ENCODE measurements around the gene CPXM2.
"Not testable (repeated sequence)": the region's sequence is repeated elsewhere in the genome, so short reads cannot be mapped to it uniquely, and the experiment has no call there.

The CPXM2 gene

GRCh38 chr10:123747426-123747825, 144.2 kb downstream of the CPXM2 start:
- DNase-seq (ENCODE audit: low read depth in 3 of 3, low spot score in 1 of 3) = no peak

GRCh38 chr10:123746942-123747341, 144.7 kb downstream of the CPXM2 start:
- DNase-seq (ENCODE audit: low read depth in 3 of 3, low spot score in 1 of 3) = no peak

GRCh38 chr10:123746520-123746919, 145.1 kb downstream of the CPXM2 start:
- DNase-seq (ENCODE audit: low read depth in 3 of 3, low spot score in 1 of 3) = no peak

- no peak for DNase-seq (ENCODE audit: low read depth in 3 of 3, low spot score in 1 of 3)
Measured at GRCh38 chr10:123746061-123746460, 145.5 kb downstream of the CPXM2 start.

DNA sequence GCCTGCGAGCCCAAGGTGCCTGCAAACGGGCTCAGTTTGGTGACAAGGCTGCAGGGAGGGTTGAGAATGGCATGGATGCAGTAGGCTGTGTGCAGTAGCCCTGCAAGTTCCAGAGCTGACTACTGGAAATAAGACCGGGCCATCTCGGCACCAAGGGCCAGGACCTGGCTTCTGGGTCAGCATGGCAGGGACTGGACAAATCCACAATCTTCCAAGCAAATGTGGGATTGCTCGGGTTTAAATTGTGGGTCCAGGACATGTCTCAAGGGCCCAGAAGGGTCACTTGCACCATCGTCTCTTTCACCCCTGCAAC, 147.4 kb downstream of the CPXM2 start:
- DNase-seq (ENCODE audit: low read depth in 3 of 3, low spot score in 1 of 3) = no peak

DNA sequence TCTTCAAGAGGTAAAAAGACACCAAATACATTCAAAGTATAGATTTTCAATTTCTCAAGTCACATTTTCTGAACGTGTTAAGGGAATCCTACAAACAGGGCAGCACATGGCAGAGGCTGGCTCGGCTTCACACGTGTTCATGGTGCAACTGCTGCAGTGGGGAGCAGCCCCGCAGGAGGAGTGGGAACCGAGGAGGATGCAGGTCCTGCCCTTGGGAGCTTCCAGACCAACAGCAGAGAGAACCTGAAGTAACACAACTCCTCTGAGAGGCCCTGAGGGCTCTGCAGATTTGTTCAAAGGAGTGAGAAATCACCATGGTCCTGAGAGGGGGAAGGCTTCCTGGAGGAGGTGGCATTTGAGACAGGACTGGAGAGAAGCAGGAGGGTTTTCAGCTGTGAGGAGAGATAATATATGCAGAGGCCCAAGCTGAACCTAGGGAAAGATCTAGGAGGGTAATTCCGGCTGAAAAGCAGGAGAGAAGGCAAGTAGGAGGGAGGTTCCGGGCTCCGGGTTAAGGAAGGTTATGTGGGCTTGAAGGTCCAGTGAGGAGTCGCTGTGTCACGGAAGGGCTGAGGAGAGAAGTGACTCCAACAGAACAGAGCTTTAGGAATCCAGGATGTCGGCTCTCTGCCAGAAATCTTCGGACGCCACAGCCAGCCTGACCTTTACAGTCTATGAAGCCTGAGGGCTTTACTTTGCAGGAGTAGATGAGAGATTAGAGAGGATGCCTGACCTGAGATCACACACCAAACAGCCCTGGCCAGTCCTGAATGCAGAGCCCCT, 148.0 kb downstream of the CPXM2 start:
- no peak for DNase-seq (ENCODE audit: low read depth in 3 of 3, low spot score in 1 of 3)

DNA sequence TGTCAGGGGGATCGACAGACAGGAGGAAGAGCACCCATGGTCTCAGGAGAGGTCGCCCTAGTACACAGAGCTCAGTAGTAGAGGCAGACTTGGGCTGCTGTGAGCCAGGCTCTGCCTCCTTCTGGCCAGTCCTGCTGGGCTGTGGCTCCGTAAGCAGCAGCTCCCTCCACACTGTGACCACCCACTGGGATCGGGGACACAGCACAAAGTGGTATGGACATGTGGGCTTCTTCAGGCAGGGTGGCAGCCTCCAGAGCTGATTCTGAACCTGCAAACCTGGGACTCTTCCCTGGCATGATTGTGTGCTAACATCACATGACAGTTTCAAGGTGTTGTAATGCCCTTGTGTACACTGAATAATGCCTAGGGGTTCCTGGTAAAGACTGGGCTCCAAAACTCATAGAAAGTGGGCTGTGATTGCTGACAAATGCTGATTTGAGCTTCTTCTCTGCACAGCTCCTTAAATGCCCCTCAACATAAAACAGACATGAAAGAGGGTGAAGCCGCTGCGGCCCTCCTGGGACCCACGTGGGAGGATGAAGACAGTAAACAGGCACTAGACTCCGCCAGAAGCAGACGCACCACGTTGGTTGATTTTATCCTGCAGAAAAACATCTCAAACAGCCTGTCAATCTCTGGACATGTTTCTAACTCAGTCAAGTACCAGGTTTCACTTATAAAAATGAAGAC, 148.7 kb downstream of the CPXM2 start:
- DNase-seq (ENCODE audit: low read depth in 3 of 3, low spot score in 1 of 3) = no peak

DNA sequence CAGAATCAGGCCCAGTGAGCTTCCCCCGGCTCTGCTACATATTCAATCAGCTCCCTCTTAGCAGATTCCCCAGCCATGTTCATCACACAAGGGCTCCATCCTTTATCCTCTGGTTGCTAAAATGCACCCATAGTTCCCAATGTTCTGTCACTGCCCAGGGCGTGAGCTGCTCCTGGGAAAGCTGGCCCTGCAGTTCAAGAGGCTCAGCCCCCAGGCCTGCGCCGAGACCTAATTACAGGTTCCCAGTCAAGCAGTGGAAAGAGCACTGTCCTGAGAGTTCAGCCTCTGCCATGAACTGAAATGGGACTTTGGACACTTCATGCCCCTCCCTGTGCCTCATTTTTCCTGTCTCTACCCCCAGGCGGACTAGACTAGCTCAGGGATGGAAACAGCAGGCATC, 149.9 kb downstream of the CPXM2 start:
- DNase-seq (ENCODE audit: low read depth in 3 of 3, low spot score in 1 of 3) = no peak

GRCh38 chr10:123741146-123741545, 150.5 kb downstream of the CPXM2 start:
- no peak for DNase-seq (ENCODE audit: low read depth in 3 of 3, low spot score in 1 of 3)

GRCh38 chr10:123736917-123737316, 154.7 kb downstream of the CPXM2 start:
- DNase-seq (ENCODE audit: low read depth in 3 of 3, low spot score in 1 of 3) = not testable (repeated sequence)

DNA sequence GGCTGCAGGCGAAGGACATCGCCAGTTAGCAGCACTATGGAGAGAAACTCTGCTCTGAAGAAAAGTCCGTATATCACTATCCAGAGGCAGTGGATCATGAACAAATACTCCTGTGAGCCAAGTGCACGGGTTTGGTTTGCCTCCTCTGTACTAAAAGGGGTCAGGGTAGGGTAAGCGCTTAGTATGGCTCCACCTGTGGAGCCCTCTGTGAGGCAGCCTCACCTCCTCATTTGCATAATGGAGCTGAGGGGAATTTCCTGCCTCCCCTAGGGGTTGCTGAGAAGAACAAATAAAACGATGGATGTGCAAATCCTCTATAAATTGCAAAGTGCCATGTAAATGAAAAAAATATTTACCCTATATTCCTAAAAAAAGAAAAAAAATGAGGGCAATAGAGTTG, 162.1 kb downstream of the CPXM2 start:
- no peak for DNase-seq (ENCODE audit: low read depth in 3 of 3, low spot score in 1 of 3)

DNA sequence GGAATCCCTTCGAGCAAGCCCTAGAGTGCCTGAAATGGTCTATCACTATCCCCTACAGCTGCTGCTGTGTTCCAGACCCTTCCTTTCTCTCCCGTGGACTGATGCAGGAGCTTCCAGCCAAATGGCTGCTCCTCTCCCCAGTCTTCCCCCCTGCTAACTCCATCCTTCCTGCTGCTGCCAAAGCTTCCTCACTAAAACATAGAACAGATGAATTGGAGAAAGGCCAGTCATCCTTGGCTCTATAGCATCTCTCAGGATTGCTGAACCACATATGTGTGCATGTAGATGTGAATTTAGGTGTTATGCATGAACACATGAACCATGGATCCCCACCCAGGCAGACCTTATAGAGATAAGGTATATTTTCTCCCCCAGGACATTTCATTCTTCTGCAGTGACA, 164.8 kb downstream of the CPXM2 start:
- DNase-seq (ENCODE audit: low read depth in 3 of 3, low spot score in 1 of 3) = no peak

GRCh38 chr10:123726381-123726780, 165.2 kb downstream of the CPXM2 start:
- DNase-seq (ENCODE audit: low read depth in 3 of 3, low spot score in 1 of 3) = no peak

DNA sequence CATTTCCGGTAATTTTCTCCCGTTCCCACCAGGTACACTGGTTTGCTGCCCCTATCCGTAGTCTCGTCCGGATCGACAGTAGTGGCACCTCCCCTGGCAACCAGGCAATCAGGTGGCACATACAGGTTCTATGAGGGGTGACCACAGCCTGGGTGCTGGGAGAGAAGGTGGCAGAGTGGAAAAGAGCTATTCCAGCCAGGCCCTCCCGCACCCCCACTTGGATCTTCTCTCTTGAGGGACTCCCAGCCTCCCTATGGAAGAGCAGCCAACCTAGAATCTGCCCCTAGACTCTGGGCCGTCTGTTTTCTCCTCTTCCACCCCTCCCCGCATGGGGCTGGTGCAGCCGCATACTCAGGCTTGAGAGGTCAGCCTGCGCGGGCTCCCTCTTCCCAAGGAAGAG, 166.9 kb downstream of the CPXM2 start:
- DNase-seq (ENCODE audit: low read depth in 3 of 3, low spot score in 1 of 3) = no peak

GRCh38 chr10:123722351-123722750, 169.3 kb downstream of the CPXM2 start:
- DNase-seq (ENCODE audit: low read depth in 3 of 3, low spot score in 1 of 3) = no peak

- no peak for DNase-seq (ENCODE audit: low read depth in 3 of 3, low spot score in 1 of 3)
Measured at GRCh38 chr10:123721441-123722049, 170.1 kb downstream of the CPXM2 start.

- no peak for DNase-seq (ENCODE audit: low read depth in 3 of 3, low spot score in 1 of 3)
Measured at GRCh38 chr10:123720536-123720935, 171.1 kb downstream of the CPXM2 start.

DNA sequence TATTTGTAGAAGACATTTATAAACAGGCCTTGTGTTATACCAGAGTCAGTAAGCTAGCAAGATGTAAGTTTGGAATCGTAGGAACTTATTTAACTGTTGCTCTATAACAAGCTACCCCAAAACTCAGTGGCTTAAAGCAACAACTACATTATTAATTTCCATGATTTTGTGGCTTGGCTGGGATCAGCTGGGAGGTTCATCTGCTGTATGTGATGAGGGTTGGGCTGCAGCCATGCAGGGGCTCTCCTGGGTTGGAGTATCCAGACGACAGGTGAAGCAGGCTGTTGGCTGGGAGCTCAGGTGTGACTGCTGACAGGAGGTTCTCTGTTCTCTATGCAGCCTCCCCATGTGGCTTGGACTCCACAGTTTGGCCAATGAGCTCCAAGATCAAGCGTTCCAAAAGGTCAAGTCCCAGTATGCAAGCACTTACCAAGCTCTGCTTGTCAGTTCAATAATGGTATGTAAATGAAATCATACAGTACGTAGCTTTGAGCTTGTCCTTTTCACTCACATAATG, 173.0 kb downstream of the CPXM2 start:
- DNase-seq (ENCODE audit: low read depth in 3 of 3, low spot score in 1 of 3) = no peak

GRCh38 chr10:123717336-123717735, 174.3 kb downstream of the CPXM2 start:
- no peak for DNase-seq (ENCODE audit: low read depth in 3 of 3, low spot score in 1 of 3)

- no peak for DNase-seq (ENCODE audit: low read depth in 3 of 3, low spot score in 1 of 3)
Measured at GRCh38 chr10:123715546-123715945, 176.1 kb downstream of the CPXM2 start.

GRCh38 chr10:123706236-123706635, 185.4 kb downstream of the CPXM2 start:
- DNase-seq (ENCODE audit: low read depth in 3 of 3, low spot score in 1 of 3) = no peak

- no peak for DNase-seq (ENCODE audit: low read depth in 3 of 3, low spot score in 1 of 3)
Measured at GRCh38 chr10:123704812-123705211, 186.8 kb downstream of the CPXM2 start.

Data from stimulated activated CD4-positive, alpha-beta T cell treated with anti-CD3 and anti-CD28 coated beads, TNF-alpha, amount 100 ng/mL, for 1 hour (primary cell).